HG03025 (cell line): Measurements from ENCODE around the gene ABO.
"Not testable (repeated sequence)": the region's sequence is repeated elsewhere in the genome, so short reads cannot be mapped to it uniquely, and the experiment has no call there.

ENCODE experiments used
- ATAC-seq: cut with Tn5 transposase; IDR thresholded peaks from one replicate; pipeline ENCODE4 v1.9.1; 2021; ENCODE audit warnings: mild to moderate bottlenecking, moderate library complexity; ENCODE audit not compliant: unreplicated experiment, low FRiP score

The ABO gene

DNA sequence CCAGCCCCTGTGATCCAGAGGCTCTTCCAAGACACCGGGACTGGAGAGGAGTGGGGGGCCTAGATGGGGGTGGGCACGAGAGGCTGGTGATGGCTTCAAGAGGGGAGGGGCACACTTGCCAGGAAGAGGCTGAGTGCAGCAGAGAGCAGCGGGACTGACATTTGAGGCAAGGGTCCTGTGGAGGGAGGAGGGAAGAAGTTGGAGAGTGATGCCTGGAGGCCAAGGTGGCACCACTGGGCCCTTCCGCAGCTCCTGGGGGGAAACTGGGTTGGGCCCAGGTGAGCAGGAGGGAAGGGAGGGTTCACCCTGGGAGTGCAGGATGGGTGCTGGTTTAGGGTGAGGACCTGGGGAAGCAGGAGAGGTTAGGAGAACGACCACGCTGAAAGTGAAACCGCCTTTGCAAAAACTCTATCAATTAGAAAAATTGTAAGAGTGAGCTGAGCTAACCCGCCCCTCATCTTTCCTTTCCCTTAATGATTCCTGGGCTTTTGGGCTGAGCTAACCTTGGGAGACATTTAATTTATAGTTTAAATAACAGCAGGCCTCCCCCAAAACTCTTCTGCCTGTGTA is 26.2 kb downstream of the ABO start:
- ATAC-seq, result no peak

DNA sequence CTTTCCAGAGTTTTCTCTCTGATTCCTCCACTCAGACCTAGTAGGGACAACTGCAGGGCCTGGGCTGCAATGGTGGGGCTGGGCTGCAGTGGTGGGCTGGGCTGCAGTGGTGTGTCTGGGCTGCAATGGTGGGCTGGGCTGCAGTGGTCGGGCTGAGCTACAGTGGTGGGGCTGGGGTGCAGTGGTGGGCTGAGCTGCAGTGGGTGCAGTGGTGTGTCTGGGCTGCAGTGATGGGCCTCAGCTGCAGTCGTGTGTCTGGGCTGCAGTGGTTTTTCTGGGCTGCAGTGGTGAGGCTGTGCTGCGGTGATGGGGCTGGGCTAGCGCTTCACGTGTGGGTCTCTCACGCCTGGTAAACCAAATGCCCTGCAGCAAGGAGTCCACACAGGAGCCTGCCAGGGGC is 27.4 kb downstream of the ABO start:
- ATAC-seq, result no peak

DNA sequence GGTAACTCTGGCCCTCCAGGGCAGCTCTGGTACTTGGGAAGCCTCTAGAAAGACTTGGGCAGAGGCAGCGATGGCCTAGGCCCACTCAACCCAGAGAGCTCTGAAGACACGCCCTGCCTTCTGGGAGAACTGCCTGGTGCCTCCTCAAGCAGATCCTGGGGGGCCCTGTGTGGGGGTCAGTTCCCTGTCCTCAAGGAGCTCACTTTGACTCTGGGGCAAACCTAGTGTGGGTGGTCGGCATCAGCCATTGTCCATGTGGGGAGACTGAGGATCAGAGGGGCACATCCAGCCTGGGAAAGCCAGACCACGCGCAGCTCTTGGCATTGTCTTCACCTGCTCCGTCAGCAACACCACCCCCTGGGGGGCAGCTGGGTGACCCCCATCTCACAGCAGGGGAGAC is 28.0 kb downstream of the ABO start:
- ATAC-seq, result no peak

DNA sequence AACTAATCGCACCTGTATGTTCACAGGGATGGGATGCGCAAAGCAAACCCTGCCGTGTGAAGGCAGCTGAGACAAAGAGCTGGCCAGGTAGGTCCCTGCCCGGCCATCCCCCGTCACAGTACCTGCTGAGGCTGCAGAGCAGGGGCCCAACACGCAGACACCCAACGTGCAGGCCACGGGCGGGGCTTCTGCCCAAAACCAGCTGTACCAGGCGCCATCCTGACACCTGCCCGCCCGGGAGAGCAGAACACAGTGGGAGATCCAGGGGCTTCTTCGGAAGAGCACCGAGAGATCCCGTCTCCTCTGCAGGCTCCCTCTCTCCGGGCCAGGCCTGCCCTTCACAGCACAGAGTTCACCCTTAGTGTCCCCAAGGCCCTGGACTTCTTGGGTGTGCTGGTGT is 28.4 kb downstream of the ABO start:
- no peak for ATAC-seq

DNA sequence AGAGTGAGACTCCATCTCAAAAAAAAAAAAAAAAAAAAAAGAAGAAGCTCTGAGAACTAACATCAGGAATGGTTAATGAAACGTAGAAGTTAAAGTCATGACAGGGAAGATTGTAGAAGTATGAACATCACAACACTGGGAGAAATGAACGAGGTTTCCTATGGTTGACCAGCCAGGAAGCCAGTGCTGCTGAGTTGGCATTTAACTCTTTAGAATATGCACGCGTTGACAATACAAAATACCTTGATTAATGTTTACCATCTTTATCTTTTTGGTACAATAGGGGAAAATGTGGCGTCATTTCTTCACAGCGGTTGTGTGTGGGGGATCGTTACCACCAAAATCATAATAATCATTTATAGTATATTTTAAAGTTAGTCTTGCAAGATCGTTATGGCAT is 32.0 kb downstream of the ABO start:
- no peak for ATAC-seq

DNA sequence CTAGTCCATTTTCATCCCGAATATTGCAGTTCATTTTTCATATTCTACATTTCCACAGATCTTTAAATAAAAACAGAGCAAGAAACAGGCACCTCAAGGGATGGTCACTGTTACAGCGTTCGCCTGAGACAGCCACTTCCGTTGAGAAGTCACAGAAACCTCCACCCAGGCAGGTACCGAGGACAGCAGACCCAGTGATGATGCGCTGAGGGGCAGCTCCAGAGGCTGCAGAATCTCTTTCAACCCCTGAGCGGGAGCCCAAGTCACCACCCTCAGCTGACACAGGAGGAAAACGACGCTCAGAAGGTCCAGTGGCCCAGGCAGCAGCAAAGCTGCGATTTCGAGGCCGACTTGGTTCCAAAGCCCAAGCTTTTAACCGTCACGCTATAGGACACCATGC is 32.8 kb downstream of the ABO start:
- ATAC-seq, result no peak

DNA sequence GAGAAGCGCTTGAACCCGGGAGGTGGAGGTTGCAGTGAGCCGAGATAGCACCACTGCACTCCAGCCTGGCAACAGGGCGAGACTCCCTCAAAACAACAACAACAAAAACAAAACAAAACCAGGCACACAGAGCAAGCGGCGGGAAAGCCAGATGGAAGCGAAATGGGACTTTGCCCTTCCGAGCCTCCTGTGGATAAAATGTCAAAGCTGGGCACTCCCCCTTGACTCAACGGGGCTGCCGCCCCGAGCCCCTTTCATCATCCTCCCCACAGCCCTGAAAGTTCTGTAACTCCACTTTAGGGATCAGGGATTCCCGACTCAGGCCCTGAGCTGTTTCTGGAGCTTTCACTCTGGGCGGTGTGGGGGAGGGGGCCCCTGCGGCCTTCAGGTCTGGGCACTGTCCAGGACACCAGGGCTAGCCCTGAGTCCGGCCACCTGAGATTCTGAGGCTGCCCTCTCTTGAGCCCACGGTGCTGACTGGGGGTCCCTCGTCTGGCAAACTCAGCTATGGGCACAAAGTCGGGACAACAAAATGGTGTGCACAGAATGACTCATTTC is 35.4 kb downstream of the ABO start:
- no peak for ATAC-seq

DNA sequence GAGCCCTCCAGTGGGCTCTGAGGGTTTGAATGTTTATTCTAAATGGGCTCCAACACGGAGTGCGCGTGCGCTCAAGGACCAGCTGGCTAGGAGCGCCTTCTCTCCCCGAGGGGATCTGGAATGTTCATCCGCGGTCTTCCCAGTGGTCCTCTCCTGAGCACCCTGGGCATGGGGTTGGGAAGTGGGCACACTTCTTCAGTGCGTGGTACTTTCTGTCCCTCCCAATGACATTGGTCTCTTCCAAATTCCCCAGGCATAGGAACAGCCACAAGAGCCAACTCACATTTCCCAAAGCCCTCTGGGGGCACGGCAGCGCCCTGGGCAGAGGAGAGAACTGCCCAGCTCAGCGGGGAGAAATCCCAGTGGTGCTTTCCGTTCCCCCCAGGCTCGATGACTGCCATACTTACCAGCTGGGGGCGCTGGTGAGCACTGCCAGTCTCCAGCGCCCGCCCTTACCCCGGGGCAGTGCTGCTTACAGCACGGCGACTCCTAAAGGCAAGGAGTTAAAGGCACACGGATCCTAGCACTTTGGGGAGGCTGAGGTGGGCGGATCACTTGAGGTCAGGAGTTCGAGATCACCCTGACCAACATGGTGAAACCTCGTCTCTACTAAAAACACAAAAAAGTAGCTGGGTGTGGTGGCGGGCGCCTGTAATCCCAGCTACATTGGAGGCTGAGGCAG is 36.0 kb downstream of the ABO start:
- no peak for ATAC-seq

DNA sequence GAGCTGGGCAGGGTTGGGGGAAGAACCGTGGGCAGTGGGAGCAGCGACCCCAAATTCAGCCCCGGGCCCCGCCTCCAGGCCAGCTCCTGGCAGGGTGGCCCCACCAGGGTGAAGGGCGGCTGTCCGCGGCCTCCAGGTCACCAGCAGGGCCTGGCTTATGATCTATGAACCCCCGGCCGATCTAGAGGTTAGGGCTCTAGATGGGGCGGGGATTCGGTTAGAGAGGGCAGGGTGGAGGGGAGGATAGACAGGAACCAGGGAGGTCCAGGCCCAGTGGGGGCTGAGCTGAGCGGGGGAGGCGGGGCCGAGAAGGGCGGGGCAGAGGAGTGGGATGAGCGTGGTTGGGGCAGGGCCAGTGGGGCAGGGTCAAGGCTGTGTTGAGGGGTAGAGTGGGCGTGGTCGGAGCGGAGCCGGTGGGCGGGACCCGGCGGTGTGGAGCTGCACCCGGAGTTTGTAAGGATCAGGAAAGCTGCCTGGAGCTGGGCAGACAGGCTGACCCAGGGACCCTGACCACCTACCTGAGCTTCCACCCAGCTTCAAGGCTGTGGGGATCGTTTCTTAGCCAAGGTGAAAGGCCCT is 36.6 kb downstream of the ABO start:
- no peak for ATAC-seq

DNA sequence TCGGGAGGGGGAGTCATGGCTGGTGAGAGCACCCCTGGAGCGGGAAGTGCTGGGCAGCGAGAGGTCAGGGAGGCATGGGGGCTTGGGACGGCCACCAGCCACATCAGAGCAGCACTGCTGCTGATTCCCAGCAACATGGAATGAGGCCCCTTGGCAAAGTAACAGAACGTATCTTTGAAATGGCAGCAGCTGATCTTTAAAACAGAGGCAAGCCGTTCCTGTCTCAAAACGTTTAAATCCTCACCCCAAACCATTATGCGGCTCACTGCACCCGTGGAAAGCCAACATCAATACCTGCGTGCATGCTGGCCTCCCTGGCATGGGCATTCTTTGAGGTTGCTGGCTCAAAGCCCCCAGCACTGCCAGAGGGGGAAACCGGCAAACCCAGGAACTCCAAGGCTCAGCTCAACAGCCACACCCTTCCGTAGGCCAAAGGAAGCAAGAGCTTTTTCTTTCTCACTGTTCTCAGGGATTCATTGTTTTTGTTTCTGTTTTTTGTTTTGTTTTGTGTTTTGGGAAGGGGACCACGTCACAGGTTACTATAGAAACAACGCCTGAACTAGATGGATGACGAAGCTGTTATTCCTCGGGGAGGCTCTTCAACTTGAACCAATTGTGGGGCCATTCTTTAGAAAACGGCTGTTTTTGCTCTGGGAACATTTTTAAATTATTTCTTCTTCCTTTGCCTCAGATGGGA is 37.8 kb downstream of the ABO start:
- ATAC-seq, result no peak

DNA sequence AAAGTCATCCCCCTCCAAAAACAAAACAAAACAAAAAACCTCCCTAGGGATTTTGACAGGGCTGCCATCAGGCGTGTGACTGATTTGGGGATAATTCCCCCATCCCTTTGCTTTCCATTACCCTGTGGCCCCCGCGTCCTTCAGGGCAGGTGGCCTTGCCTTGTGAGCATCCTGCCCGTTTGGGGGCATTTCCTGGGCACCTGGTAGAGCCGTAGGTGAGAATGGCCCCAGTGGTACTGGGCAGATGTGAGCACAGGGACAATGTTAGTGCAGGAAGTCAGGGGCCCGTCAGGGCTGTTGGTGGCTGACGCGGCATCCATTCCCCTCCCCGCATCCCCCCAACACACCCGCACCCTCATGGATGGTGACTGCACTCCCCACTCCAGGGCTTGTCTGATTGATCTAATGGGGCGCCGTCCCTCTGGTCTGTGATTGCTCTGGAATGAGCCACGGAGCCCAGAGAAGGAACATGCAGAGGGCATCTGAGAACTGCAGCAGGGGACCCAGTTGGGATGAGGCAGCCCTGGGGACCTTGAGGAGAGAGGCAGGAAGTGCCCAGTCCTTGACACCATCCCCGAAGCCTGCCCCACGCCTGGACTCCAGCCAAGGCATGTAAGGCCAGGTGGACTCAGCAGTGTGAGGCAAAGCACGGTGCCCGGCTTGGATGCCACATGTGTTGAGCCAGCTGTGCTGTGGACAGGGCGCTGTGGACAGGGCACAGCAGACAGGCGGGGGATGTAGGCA is 38.5 kb downstream of the ABO start:
- not testable (repeated sequence) for ATAC-seq

DNA sequence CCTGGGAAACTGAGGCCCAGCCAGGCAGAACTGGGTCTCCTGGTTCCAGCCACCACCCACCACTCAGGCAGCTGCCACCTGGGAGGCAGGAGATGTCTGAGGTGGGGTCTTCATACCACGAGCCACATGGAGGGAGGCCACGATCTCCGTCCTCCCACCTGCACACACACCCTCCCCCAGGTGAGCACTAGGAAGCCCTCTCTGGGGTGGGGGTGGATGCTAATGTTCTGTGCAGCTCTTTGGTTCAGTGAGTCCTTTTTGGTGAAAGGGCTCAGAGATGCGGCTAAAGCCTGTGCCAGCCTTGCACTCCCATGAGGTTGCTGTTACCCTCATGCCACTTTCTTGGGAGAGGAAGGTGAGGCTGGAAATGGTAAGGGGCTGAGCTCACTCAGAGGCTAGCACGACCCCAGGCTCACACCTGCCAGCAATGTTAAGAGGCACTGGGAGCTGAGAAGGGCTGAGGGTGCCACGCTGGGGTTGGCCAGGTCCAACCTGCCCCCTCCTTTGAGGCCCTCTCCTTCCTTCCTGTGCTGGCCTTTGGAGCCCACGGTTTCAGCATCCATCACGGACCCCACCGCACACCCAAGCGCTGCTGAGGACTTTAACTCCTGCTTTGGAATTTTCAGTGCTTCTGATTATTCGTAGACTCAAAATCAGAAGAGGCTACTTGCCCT is 39.3 kb downstream of the ABO start:
- no peak for ATAC-seq

DNA sequence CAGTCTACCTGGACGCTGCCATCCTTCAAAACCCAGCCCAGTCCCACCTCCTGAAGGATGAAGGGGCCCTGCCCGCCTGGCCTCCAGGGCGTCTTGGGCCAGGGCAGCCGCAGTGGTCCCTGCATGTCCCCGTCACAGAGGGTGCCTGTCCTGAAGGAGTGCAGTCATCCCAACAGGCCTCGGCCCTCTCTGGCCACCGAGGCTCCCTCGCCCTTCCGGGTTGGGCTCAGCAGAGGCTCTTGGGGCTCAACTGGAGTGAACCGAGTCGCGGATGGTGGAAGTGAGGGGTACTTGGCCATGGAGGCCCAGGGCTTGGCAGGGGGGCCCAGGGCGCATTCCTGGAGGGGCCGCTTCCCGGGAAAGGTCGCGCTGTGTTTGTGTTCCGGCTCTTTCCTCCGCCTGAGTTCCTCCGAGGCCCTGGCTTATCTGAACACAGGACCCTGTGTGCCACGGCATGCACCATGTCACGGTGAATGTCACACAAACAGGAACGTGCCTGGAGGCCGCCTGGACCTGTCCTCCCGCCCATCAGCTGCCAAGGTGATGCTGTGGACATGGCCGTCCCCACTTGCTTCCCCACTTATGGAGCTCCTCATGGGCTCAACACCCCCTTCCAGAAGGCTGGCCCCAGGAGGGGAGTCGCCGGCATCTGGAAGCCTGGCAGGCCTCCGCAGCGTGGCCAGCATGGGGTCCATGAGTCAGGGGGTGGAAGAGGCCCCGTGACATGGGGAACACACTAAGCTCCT is 40.3 kb downstream of the ABO start:
- no peak for ATAC-seq

DNA sequence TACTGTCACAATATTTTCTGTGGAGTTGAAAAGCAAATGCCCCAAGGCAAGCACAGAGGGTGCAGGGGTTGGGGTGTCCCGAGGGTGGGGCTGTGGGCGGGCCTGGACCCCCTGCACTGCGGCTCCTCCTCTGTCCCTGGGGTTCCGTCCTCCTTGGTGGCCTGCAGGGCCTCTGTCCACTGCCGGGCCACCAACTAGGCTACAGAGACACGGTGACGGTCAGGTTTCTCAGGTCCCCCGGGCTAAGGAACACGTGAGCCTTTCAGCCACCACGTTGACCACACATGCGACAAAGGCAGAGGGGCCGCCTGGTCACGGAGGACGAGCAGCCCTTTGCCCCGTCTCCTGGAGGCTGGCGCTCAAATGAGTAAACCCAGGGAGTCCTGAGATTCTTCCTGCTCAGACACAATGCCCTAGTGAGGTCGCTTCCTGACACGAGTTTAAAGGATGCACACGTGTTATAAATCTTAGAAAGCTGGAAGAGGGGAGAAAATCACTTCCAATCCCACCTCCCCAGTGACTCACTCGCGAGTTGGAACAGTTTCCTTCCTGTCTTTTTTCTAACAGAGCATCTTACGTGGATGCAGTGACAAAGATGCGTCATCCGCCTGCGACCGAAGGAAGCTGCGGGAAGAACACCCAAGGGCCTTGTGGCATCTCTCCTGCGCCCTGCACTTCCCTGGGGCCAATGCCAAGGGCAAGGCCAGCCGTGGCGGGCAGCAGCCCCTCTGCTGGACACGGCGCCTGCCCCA is 41.1 kb downstream of the ABO start:
- no peak for ATAC-seq

DNA sequence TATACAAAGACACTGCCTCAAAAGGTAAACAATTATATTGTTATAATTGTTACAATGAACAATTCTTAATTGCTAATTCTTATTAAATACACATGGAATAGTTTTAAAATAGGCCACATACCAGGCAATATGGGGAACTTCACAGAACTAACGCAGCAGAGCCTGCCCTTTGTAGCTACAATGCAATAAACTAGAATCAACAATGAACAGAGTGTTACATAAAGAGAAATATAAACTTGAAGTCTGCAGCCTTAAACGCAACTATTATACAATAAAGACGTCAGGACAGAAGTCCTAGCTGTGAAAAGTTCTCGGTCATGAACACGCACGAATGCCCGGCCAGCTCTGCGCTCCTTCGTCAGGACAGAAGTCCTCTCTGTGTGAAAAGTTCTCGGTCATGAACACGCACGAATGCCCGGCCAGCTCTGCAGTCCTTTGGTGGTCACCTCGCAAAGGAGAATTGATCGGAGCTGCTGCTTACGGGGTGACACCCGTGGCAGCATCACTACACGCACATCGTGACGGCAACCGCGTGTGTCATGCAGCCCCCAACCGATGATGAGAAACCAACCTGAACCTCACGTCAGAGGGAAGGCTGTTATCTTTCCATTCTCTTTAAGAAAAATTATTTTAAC is 43.0 kb downstream of the ABO start:
- not testable (repeated sequence) for ATAC-seq

DNA sequence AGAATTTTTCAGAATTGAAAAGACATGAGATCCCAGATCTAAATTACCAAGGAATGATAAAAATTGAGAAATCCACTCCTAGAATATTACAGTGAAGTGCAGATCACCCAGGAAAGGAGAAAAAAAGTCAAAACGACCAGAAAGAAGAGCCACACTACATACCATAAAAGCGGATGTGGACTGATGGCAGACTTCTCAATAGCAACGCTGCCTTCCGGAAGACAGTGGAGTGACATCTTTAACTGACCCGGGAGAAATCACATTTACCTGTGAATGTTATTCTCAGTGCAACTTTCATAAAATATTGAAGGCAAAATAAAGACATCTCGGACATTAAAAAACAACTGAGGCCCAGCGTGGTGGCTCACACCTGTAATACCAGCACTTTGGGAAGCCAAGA is 44.5 kb downstream of the ABO start:
- ATAC-seq, result not testable (repeated sequence)

DNA sequence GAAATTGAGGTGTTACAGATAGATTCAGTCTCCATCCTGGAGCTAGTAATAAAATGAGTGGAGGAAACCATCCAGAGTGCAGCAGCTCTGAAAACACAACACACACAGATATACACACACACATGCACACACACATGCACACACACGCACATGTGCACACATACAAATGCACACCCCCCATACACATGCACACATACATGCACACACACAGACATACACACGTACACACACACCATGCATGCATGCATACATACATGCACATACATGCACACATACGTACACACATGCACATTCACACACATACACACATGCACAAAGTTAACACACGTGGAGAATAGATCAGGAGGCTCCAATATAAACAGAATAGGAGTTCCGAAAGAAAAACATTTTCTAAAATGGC is 44.9 kb downstream of the ABO start:
- no peak for ATAC-seq

DNA sequence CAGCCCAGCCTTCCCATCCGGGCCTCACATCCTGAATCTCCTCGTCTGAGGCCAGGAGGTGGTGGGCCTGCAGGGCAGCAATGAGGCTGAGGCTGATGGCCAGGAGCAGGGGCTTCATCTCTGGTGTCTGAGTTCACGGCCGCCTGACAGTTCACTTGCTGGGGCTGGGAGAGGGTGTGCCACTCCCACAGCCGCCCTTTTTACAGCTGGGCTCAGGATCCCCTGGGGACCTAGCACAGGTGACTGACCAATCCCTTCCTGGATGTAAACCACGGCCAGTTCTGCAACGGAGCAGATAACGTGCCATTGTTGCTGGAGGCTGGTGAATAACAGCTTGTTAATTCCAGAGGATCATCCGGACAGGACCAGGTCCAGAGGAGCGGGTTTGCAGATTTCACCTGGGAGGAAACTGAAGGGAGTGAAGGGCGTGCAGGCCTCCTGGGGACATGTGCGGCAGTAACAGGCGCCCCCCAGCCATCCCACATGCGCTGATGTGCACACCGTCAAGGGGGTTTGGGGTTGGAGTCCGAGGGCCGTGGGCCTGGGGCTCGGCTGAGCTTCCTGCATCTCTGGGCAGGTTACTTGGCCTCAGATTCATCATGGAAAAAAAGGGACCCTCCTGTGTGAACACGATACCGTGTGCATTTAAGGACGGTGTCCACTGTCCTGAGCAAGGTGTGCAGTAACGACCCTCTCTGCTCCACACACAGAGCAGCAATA is 46.4 kb downstream of the ABO start:
- not testable (repeated sequence) for ATAC-seq
